Loucy (cell line): Measurements from ENCODE around the gene SMYD4.

Experiments
- H2AFZ ChIP-seq: fragments of 200-600 bp; sonication (generic); 2 replicates; pipeline ENCODE4 v1.6.0; 2016; ENCODE audit warnings: antibody characterized with exemption, mild to moderate bottlenecking, low read length, moderate library complexity
- H3F3A ChIP-seq: fragments of 200-600 bp; 2 replicates; pipeline ENCODE4 v1.6.0; 2016; ENCODE audit warnings: antibody characterized with exemption, low read depth, mild to moderate bottlenecking
- H3K27me3 ChIP-seq: fragments of 200-600 bp; sonication (generic); 2 replicates; pipeline ENCODE4 v1.6.1; 2014; ENCODE audit warnings: low read length, mild to moderate bottlenecking; ENCODE audit not compliant: insufficient read depth, poor library complexity, severe bottlenecking
- H3K36me3 ChIP-seq: fragments of 200-600 bp; sonication (generic); 2 replicates; pipeline ENCODE4 v1.6.1; 2016; ENCODE audit warnings: low read length; ENCODE audit not compliant: insufficient read depth
- H3K4me1 ChIP-seq: fragments of 200-600 bp; sonication (generic); 2 replicates; pipeline ENCODE4 v1.5.1; 2014; ENCODE audit warnings: low read length, mild to moderate bottlenecking; ENCODE audit not compliant: insufficient read depth, poor library complexity, severe bottlenecking
- H3K4me2 ChIP-seq: fragments of 200-600 bp; sonication (generic); 2 replicates; pipeline ENCODE4 v1.6.0; 2014; ENCODE audit warnings: antibody characterized with exemption, low read length, low read depth, mild to moderate bottlenecking; ENCODE audit not compliant: poor library complexity, severe bottlenecking
- H3K4me3 ChIP-seq: fragments of 200-600 bp; sonication (generic); 2 replicates; pipeline ENCODE4 v1.5.1; 2014; ENCODE audit warnings: low read length, mild to moderate bottlenecking, mixed read lengths; ENCODE audit not compliant: poor library complexity, severe bottlenecking
- H3K79me2 ChIP-seq: fragments of 200-600 bp; sonication (generic); 2 replicates; pipeline ENCODE4 v1.6.1; 2014; ENCODE audit warnings: low read length; ENCODE audit not compliant: insufficient read depth
- H3K9ac ChIP-seq: fragments of 200-600 bp; sonication (generic); 2 replicates; pipeline ENCODE4 v1.6.0; 2014; ENCODE audit warnings: mild to moderate bottlenecking, low read depth, low read length, moderate library complexity; ENCODE audit not compliant: poor library complexity, severe bottlenecking
- H3K9me2 ChIP-seq: fragments of 200-600 bp; sonication (generic); replicated peaks from 2 replicates; pipeline ENCODE4 v1.6.1; 2016; ENCODE audit warnings: low read depth, low read length, mixed read lengths
- H3K9me3 ChIP-seq: fragments of 200-600 bp; sonication (generic); 2 replicates; pipeline ENCODE4 v1.6.1; 2014; ENCODE audit warnings: mild to moderate bottlenecking, antibody characterized with exemption, low read length, low read depth; ENCODE audit not compliant: insufficient read depth
- H4K20me1 ChIP-seq: fragments of 200-600 bp; sonication (generic); 2 replicates; pipeline ENCODE4 v1.6.0; 2014; ENCODE audit warnings: antibody characterized with exemption, low read length, mild to moderate bottlenecking; ENCODE audit not compliant: insufficient read depth, poor library complexity, severe bottlenecking
- CTCF ChIP-seq: fragments of 200-600 bp; sonication (generic); conservative IDR thresholded peaks from 2 replicates; pipeline ENCODE4 v1.5.1; 2014; ENCODE audit warnings: mild to moderate bottlenecking, antibody characterized with exemption, low read length
- EZH2phosphoT487 ChIP-seq: fragments of 200-600 bp; IDR thresholded peaks from 2 replicates; pipeline ENCODE4 v1.6.1; 2018; ENCODE audit warnings: antibody characterized with exemption, mild to moderate bottlenecking, moderate library complexity, borderline replicate concordance

The SMYD4 gene

GRCh38 chr17:1759529-1759928 is 70.2 kb downstream of the SMYD4 start:
- H3K4me1 ChIP-seq: peaks cover 4% of the 10 kb centered on the region

GRCh38 chr17:1758807-1759206 is 70.9 kb downstream of the SMYD4 start:
- no peak overlapping the region for H3K4me3 ChIP-seq
- no peak overlapping the region for H2AFZ ChIP-seq
- no peaks in the 10 kb centered on the region for H3K9me3 ChIP-seq
- H3K4me2 ChIP-seq: no peak overlapping the region
- TF ChIP-seq CTCF: no peak
- TF ChIP-seq EZH2phosphoT487: no peak
- H3K9ac ChIP-seq: no peak overlapping the region
- no peaks in the 10 kb centered on the region for H3F3A ChIP-seq
- no peaks in the 10 kb centered on the region for H3K4me1 ChIP-seq
- H3K79me2 ChIP-seq: no peaks in the 10 kb centered on the region
- H3K27me3 ChIP-seq: no peaks in the 10 kb centered on the region
- no peaks in the 10 kb centered on the region for H3K36me3 ChIP-seq
- H4K20me1 ChIP-seq: no peaks in the 10 kb centered on the region
- H3K9me2 ChIP-seq: no peaks in the 10 kb centered on the region

More at GRCh38 chr17:1759529-1759928, 70.2 kb downstream of the SMYD4 start:
- H3K9me2 ChIP-seq: no peaks in the 10 kb centered on the region
- H4K20me1 ChIP-seq: no peaks in the 10 kb centered on the region
- no peak overlapping the region for H2AFZ ChIP-seq
- H3K36me3 ChIP-seq: no peaks in the 10 kb centered on the region
- H3K79me2 ChIP-seq: no peaks in the 10 kb centered on the region
- no peaks in the 10 kb centered on the region for H3K9me3 ChIP-seq
- no peak overlapping the region for H3K4me3 ChIP-seq
- no peak overlapping the region for H3K9ac ChIP-seq
- no peak overlapping the region for H3K4me2 ChIP-seq
- H3F3A ChIP-seq: no peaks in the 10 kb centered on the region
- no peaks in the 10 kb centered on the region for H3K27me3 ChIP-seq
- TF ChIP-seq CTCF: no peak
- no peak for TF ChIP-seq EZH2phosphoT487

- no peaks in the 10 kb centered on the region for H3K4me1 ChIP-seq
- H3K36me3 ChIP-seq: no peaks in the 10 kb centered on the region
- TF ChIP-seq EZH2phosphoT487 (no peak), CTCF (no peak)
- H3F3A ChIP-seq: no peaks in the 10 kb centered on the region
- H3K9me2 ChIP-seq: no peaks in the 10 kb centered on the region
- no peaks in the 10 kb centered on the region for H3K27me3 ChIP-seq
- H3K9ac ChIP-seq: no peak overlapping the region
- H3K79me2 ChIP-seq: no peaks in the 10 kb centered on the region
- H3K4me3 ChIP-seq: no peak overlapping the region
- H3K4me2 ChIP-seq: no peak overlapping the region
- H2AFZ ChIP-seq: no peak overlapping the region
- H4K20me1 ChIP-seq: no peaks in the 10 kb centered on the region
- no peaks in the 10 kb centered on the region for H3K9me3 ChIP-seq
Observed at GRCh38 chr17:1755827-1756262, 73.9 kb downstream of the SMYD4 start.
